Measurements from ENCODE around the gene CTRL.
A peak's percentile ranks its signal among the peaks of the same experiment; 100 is the strongest.

Gene CTRL

GRCh38 chr16:67962135-67962534 lies 30.5 kb upstream of the CTRL start:
- DNase-seq: no peak

- no peak for DNase-seq
Measured at GRCh38 chr16:67961551-67961957, 29.9 kb upstream of the CTRL start.

GRCh38 chr16:67959536-67960329 lies 28.1 kb upstream of the CTRL start:
- DNase-seq: no peak

GRCh38 chr16:67957622-67958021 lies 26.0 kb upstream of the CTRL start:
- no peak for DNase-seq

GRCh38 chr16:67954421-67955196 lies 22.9 kb upstream of the CTRL start:
- DNase-seq: no peak

GRCh38 chr16:67953641-67954375 lies 22.1 kb upstream of the CTRL start:
- DNase-seq: no peak

- no peak for DNase-seq
Measured at GRCh38 chr16:67951485-67951884, 19.8 kb upstream of the CTRL start.

- no peak for DNase-seq
Measured at GRCh38 chr16:67950335-67950843, 18.7 kb upstream of the CTRL start.

GRCh38 chr16:67949645-67950044 lies 18.0 kb upstream of the CTRL start:
- DNase-seq: no peak

GRCh38 chr16:67948015-67948414 lies 16.4 kb upstream of the CTRL start:
- no peak for DNase-seq

- no peak for DNase-seq
Measured at GRCh38 chr16:67946966-67947558, 15.4 kb upstream of the CTRL start.

- no peak for DNase-seq
Measured at GRCh38 chr16:67946128-67946569, 14.5 kb upstream of the CTRL start.

GRCh38 chr16:67945392-67945933 lies 13.8 kb upstream of the CTRL start:
- no peak for DNase-seq

- DNase-seq: no peak
Measured at GRCh38 chr16:67944690-67945391, 13.2 kb upstream of the CTRL start.

- no peak for DNase-seq
Measured at GRCh38 chr16:67943619-67944504, 12.2 kb upstream of the CTRL start, which contains the start of gene LCAT. TSS of gene LCAT (minus strand) at chr16:67944120. CDS start at chr16:67944101, 19 bp downstream.

GRCh38 chr16:67943256-67943618 lies 11.6 kb upstream of the CTRL start:
- DNase-seq: no peak

- DNase-seq: no peak
Measured at GRCh38 chr16:67942510-67943255, 11.0 kb upstream of the CTRL start.

- peak; percentile 57 for DNase-seq
Measured at GRCh38 chr16:67942200-67942509, 10.5 kb upstream of the CTRL start.

- DNase-seq: no peak
Measured at GRCh38 chr16:67941469-67942199, 10.0 kb upstream of the CTRL start.

Measured in activated CD4-positive, alpha-beta T cell treated with anti-CD3 and anti-CD28 coated beads, Interleukin-2, Interleukin-6, amounts not matched to agents 100 ng/mL and 50 ng/mL, durations not matched to agents 16 hours and 8 hours (primary cell).